ENCODE data around the gene DBNDD2. TPM values are rescaled to one million over a fixed set of nuclear protein-coding genes. Genes with fewer than 3 reads are reported as not detected.

Gene DBNDD2
- 21.2 to 29.3 TPM (median 25.5 TPM) in 5 replicates for total RNA-seq (2022; extraction: Qiagen RNA extraction)

GRCh38 chr20:45407783-45408645 is at the start of gene DBNDD2:
DBNDD2 (plus strand) TSS chr20:45408289; CDS start chr20:45408468, 179 bp downstream.

GRCh38 chr20:45362804-45363610 is 45.1 kb upstream of the DBNDD2 start, which contains the start of gene SYS1:
SYS1 (plus strand) TSS chr20:45363156; CDS start chr20:45363532, 376 bp downstream.

GRCh38 chr20:45378191-45378590 is 29.9 kb upstream of the DBNDD2 start, which contains the start of gene TP53TG5:
TP53TG5 (minus strand) TSS chr20:45378325; CDS start chr20:45378236, 89 bp downstream.

GRCh38 chr20:45415822-45416637 is 7.9 kb downstream of the DBNDD2 start, which contains the start of gene PIGT:
PIGT (plus strand) TSS chr20:45416141; CDS start chr20:45416157, 16 bp downstream.

Other genes with a start within 250 kb of the DBNDD2 start
- gene PI3, start 233.4 kb upstream of the DBNDD2 start, total RNA-seq (2022; extraction: Qiagen RNA extraction): 2.6 to 5.1 TPM (median 3.0 TPM) in 5 replicates
- not detected in 5 replicates for gene SEMG1, start 201.3 kb upstream of the DBNDD2 start, total RNA-seq (2022; extraction: Qiagen RNA extraction)
- not detected in 5 replicates for gene SEMG2, start 186.9 kb upstream of the DBNDD2 start, total RNA-seq (2022; extraction: Qiagen RNA extraction)
- gene SLPI, start 153.7 kb upstream of the DBNDD2 start, total RNA-seq (2022; extraction: Qiagen RNA extraction): 10.1 to 16.1 TPM (median 11.6 TPM) in 5 replicates
- gene RBPJL, start 101.4 kb upstream of the DBNDD2 start, total RNA-seq (2022; extraction: Qiagen RNA extraction): not detected in 5 replicates
- 0.10 to 0.22 TPM (median 0.12 TPM) in 4 of 5 replicates, not detected in the other for gene MATN4, start 100.0 kb upstream of the DBNDD2 start, total RNA-seq (2022; extraction: Qiagen RNA extraction)
- 89.5 to 111 TPM (median 95.6 TPM) in 5 replicates for gene SDC4, start 59.9 kb upstream of the DBNDD2 start, total RNA-seq (2022; extraction: Qiagen RNA extraction)
- 26.8 to 32.0 TPM (median 29.4 TPM) in 5 replicates for gene SYS1, start 45.1 kb upstream of the DBNDD2 start, total RNA-seq (2022; extraction: Qiagen RNA extraction)
- not detected in 5 replicates for gene TP53TG5, start 30.0 kb upstream of the DBNDD2 start, total RNA-seq (2022; extraction: Qiagen RNA extraction)
- 91.5 to 104 TPM (median 96.9 TPM) in 5 replicates for gene PIGT, start 7.9 kb downstream of the DBNDD2 start, total RNA-seq (2022; extraction: Qiagen RNA extraction)
- gene WFDC2, start 61.5 kb downstream of the DBNDD2 start, total RNA-seq (2022; extraction: Qiagen RNA extraction): 0.15 to 0.32 TPM in 2 of 5 replicates, not detected in the others
- not detected in 5 replicates for gene SPINT3, start 107.3 kb downstream of the DBNDD2 start, total RNA-seq (2022; extraction: Qiagen RNA extraction)
- not detected in 5 replicates for gene WFDC6, start 131.2 kb downstream of the DBNDD2 start, total RNA-seq (2022; extraction: Qiagen RNA extraction)
- gene EPPIN, start 139.1 kb downstream of the DBNDD2 start, total RNA-seq (2022; extraction: Qiagen RNA extraction): not detected in 5 replicates
- gene WFDC8, start 171.0 kb downstream of the DBNDD2 start, total RNA-seq (2022; extraction: Qiagen RNA extraction): not detected in 5 replicates
- not detected in 5 replicates for gene WFDC10A, start 221.4 kb downstream of the DBNDD2 start, total RNA-seq (2022; extraction: Qiagen RNA extraction)
- not detected in 5 replicates for gene WFDC9, start 223.0 kb downstream of the DBNDD2 start, total RNA-seq (2022; extraction: Qiagen RNA extraction)